Spleen (tissue), 11 donors: Measurements from ENCODE around the gene NPEPL1. TPM values are rescaled to one million over a fixed set of nuclear protein-coding genes. Genes with fewer than 3 reads are reported as not detected.

Source experiments
- DNase-seq: peaks from one replicate; pipeline ENCODE4 v3.0.0-alpha.2; 2020
- H3K27ac ChIP-seq, 8 donors: fragments of 200-600 bp; sonication (generic) in 7 of 8; 1 replicate in 4 of 8; 2 replicates in 4 of 8; pipeline versions ENCODE4 v1.5.0 to v1.8.0; 2016 to 2021; ENCODE audit warnings: inconsistent platforms in 4 of 8, mild to moderate bottlenecking in 4 of 8, moderate library complexity in 1 of 8
- H3K27me3 ChIP-seq, 7 donors: fragments of 200-600 bp; sonication (generic) in 6 of 7; replicated peaks in 1 of 7; 1 replicate in 4 of 7; 2 replicates in 3 of 7; pipeline versions ENCODE4 v1.5.0 to v1.8.0; 2016 to 2021; ENCODE audit warnings: inconsistent platforms in 3 of 7, mild to moderate bottlenecking in 1 of 7
- H3K36me3 ChIP-seq, 6 donors: fragments of 200-600 bp; sonication (generic) in 5 of 6; 1 replicate in 4 of 6; 2 replicates in 2 of 6; pipeline versions ENCODE4 v1.5.0 to v1.8.0; 2016 to 2021; ENCODE audit warnings: inconsistent platforms in 2 of 6
- H3K4me1 ChIP-seq, 6 donors: fragments of 200-600 bp; sonication (generic) in 5 of 6; 1 replicate in 3 of 6; 2 replicates in 3 of 6; pipeline versions ENCODE4 v1.5.0 to v1.8.0; 2016 to 2021; ENCODE audit warnings: inconsistent platforms in 3 of 6
- H3K4me3 ChIP-seq, 8 donors: fragments of 200-600 bp; sonication (generic) in 7 of 8; 1 replicate in 4 of 8; 2 replicates in 4 of 8; pipeline versions ENCODE4 v1.5.0 to v1.8.0; 2016 to 2021; ENCODE audit warnings: inconsistent platforms in 4 of 8, mild to moderate bottlenecking in 4 of 8, moderate library complexity in 2 of 8
- H3K9me3 ChIP-seq, 8 donors: fragments of 200-600 bp; sonication (generic) in 7 of 8; 1 replicate in 4 of 8; 2 replicates in 4 of 8; pipeline versions ENCODE4 v1.5.0 to v1.8.0; 2016 to 2021; ENCODE audit warnings: inconsistent platforms in 4 of 8
- POLR2A ChIP-seq, 3 donors: fragments of 450-650 bp; IDR thresholded peaks; one replicate each; pipeline ENCODE4 v1.5.1; 2017; ENCODE audit warnings: antibody characterized with exemption in 3 of 3, mild to moderate bottlenecking in 1 of 3
- POLR2AphosphoS5 ChIP-seq, 3 donors: sonication (generic); formaldehyde crosslinking; IDR thresholded peaks; one replicate each; pipeline ENCODE4 v1.5.1; 2017; ENCODE audit warnings: antibody characterized with exemption in 3 of 3
- WGBS, 5 donors: extraction: QIAGEN DNeasy Blood & Tissue Kit in 3 of 5; methylation state at CpG; one replicate each; pipeline versions ENCODE4 v1.1.5 to v1.1.7; 2013 to 2018; 5-methylcytosine and 5-hydroxymethylcytosine counted together
- intact Hi-C: fragments of 100-400 bp; cut with DNase I; formaldehyde crosslinking; loops from one replicate; pipeline ENCODE4 v1.15.0; 2023; ENCODE audit warnings: low total_unique reads
- polyA plus RNA-seq, 3 donors: library from polyadenylated mRNA; stranded (reverse); fragments of 200-250 nt; gene quantifications; one replicate each; pipeline ENCODE4 v1.2.1, GENCODE V29; 2013
- total RNA-seq, 7 donors: library from RNA; depleted of rRNA in 3 of 7; stranded (reverse); fragments of >200 nt in 3 of 7; fragmentation: NEBNext Ultra II Directional in 4 of 7; extraction: Animal tissue kit (Norgen Biotek cat#: 25700) in 4 of 7; gene quantifications; one replicate each; pipeline versions ENCODE4 v1.1.0 to v1.2.1, GENCODE V29; 2016 to 2021
- TF ChIP-seq, protein P1 (sequence below), 11 experiments: fragments of 200-600 bp in 7 of 11; fragments of 450-650 bp in 4 of 11; sonication (generic) in 4 of 11; IDR thresholded peaks in 8 of 11; conservative IDR thresholded peaks in 3 of 11; 1 replicate in 7 of 11; 2 replicates in 4 of 11; pipeline versions ENCODE4 v1.4.0 to v1.8.0; 2016 to 2021; ENCODE audit warnings: antibody characterized with exemption in 11 of 11, inconsistent platforms in 4 of 11, mild to moderate bottlenecking in 1 of 11
- donor health status: healthy with polysubstance abuse.
- donor health status: DM: no; HTN: no; CAD: no; lungs with moderate emphysema.
- donor health status: DM: no; HTN: no; CAD: no.
- donor health status: Bipolar disorder and iron deficiency.
- donor health status: healthy.
- donor health status: DM: no; HTN: no; CAD: no.
- donor health status: DM: yes; HTN: yes; CAD: no.

NPEPL1 gene
- total and polyA plus RNA-seq, 10 donors = 19.3 to 61.7 (median 56.2) TPM

GRCh38 chr20:58658760-58659159 is 33.8 kb upstream of the NPEPL1 start:
- H3K4me1 ChIP-seq = peaks cover 18 to 99% (median 84%) of the 10 kb centered on the region in 6 donors
- no peaks in the 10 kb centered on the region for H3K27me3 ChIP-seq
- WGBS, 5 donors = 83 to 91% (median 87%) methylated on average over 4 of the region's 4 CpGs
- peaks cover 0 to 51% (median 5%) of the 10 kb centered on the region in 6 donors for H3K36me3 ChIP-seq
- intact Hi-C loops = no loop called here
- H3K4me3 ChIP-seq = no peak overlapping the region
- DNase-seq = no peak
- no peaks in the 10 kb centered on the region for H3K9me3 ChIP-seq
- TF ChIP-seq POLR2AphosphoS5 (IDR thresholded peaks at IDR 0.05) (no peak), POLR2A (IDR thresholded peaks at IDR 0.05) (no peak)
- TF ChIP-seq, protein P1, sequence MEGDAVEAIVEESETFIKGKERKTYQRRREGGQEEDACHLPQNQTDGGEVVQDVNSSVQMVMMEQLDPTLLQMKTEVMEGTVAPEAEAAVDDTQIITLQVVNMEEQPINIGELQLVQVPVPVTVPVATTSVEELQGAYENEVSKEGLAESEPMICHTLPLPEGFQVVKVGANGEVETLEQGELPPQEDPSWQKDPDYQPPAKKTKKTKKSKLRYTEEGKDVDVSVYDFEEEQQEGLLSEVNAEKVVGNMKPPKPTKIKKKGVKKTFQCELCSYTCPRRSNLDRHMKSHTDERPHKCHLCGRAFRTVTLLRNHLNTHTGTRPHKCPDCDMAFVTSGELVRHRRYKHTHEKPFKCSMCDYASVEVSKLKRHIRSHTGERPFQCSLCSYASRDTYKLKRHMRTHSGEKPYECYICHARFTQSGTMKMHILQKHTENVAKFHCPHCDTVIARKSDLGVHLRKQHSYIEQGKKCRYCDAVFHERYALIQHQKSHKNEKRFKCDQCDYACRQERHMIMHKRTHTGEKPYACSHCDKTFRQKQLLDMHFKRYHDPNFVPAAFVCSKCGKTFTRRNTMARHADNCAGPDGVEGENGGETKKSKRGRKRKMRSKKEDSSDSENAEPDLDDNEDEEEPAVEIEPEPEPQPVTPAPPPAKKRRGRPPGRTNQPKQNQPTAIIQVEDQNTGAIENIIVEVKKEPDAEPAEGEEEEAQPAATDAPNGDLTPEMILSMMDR (IDR thresholded peaks at IDR 0.05 in 8 of 11, conservative IDR thresholded peaks at IDR 0.05 in 3 of 11) = no peak
- H3K27ac ChIP-seq = peak overlapping the region in 2 of 8 donors; percentile 57 to 80

DNA sequence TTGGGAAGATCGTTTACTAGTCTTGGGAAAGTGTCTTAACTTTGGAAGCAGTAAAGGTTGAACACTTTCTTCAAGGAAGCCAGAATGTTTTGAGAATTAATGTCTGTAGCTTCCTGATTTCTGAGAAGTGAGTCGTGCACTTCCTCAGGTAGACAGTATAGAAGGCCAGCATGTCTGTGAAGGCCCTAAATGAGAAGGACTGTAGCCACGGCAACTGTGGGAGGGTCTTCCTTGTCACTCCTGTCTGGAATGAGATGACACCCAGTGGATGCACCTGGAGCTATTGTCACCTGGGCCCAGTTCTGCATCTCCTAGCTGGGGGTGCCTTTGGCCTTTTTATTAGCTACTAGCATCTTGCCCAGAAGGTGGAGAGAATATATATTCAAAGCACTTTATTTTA is 32.8 kb upstream of the NPEPL1 start:
- 20 to 39% (median 30%) methylated on average over 3 of the region's 3 CpGs for WGBS, 5 donors
- H3K4me1 ChIP-seq = peaks cover 10 to 95% (median 73%) of the 10 kb centered on the region in 6 donors
- no peak for TF ChIP-seq POLR2AphosphoS5 (IDR thresholded peaks at IDR 0.05)
- TF ChIP-seq, protein P1 (IDR thresholded peaks at IDR 0.05 in 8 of 11, conservative IDR thresholded peaks at IDR 0.05 in 3 of 11) = no peak
- TF ChIP-seq POLR2A (IDR thresholded peaks at IDR 0.05) = no peak
- no peak for DNase-seq
- H3K27ac ChIP-seq = peak overlapping the region; percentile 37 to 80 (median 56)
- H3K9me3 ChIP-seq = no peaks in the 10 kb centered on the region
- H3K36me3 ChIP-seq = peaks cover 0 to 56% (median 8%) of the 10 kb centered on the region in 6 donors
- H3K4me3 ChIP-seq = peak overlapping the region in 1 of 8 donors; percentile 8
- intact Hi-C loops = no loop called here
- H3K27me3 ChIP-seq = no peaks in the 10 kb centered on the region

GRCh38 chr20:58660855-58661597 is 31.6 kb upstream of the NPEPL1 start:
- H3K36me3 ChIP-seq = peaks cover 0 to 57% (median 8%) of the 10 kb centered on the region in 6 donors
- TF ChIP-seq POLR2AphosphoS5 (IDR thresholded peaks at IDR 0.05) = no peak
- TF ChIP-seq, protein P1 (IDR thresholded peaks at IDR 0.05 in 8 of 11, conservative IDR thresholded peaks at IDR 0.05 in 3 of 11) = no peak
- no peak for TF ChIP-seq POLR2A (IDR thresholded peaks at IDR 0.05)
- no peak for DNase-seq
- H3K4me3 ChIP-seq = peak overlapping the region in 1 of 8 donors; percentile 3
- H3K27me3 ChIP-seq = no peaks in the 10 kb centered on the region
- peak overlapping the region; percentile 4 to 80 (median 54) for H3K27ac ChIP-seq
- no peaks in the 10 kb centered on the region for H3K9me3 ChIP-seq
- intact Hi-C loops = no loop called here
- 37 to 50% (median 44%) methylated on average over 14 of the region's 14 CpGs for WGBS, 5 donors
- H3K4me1 ChIP-seq = peaks cover 0 to 94% (median 61%) of the 10 kb centered on the region in 6 donors
